Measurements from ENCODE around the gene SLC30A10.

DNA sequence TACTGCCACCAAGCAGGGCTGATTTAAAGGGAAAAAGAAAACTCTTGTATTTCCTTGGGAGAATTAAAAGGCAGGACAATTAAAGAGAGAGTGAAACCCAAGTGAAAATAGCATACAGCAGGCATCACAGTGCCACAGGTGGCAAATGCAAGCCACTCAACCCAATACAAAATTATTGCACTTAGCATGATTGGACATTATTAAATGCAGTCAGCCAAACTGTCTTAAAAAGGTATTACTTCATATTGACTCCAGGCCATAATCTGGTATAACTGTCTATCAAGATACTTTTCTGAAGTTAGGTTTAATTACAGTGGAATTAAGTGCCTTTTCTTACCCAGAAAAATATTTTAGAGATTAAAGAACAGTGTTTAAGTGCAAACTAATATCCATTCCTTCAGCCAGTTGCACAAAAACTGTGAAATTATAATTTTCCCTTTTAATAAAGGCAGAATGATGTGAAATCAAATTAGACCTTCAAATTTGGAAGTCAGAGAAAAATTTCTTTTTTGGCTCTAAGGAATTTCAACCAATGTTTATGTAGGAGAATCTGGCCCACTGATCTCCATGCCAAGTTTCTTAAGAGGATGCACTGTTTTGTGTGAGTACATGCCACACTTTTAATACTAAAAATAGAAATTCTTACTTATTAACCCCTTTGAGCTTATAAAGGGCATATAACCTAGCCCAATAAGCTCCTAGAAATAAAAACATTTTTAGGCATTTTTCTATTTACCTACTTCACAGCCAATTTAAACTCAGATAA, 15.2 kb downstream of the SLC30A10 start:
- TF ChIP-seq, protein P1, sequence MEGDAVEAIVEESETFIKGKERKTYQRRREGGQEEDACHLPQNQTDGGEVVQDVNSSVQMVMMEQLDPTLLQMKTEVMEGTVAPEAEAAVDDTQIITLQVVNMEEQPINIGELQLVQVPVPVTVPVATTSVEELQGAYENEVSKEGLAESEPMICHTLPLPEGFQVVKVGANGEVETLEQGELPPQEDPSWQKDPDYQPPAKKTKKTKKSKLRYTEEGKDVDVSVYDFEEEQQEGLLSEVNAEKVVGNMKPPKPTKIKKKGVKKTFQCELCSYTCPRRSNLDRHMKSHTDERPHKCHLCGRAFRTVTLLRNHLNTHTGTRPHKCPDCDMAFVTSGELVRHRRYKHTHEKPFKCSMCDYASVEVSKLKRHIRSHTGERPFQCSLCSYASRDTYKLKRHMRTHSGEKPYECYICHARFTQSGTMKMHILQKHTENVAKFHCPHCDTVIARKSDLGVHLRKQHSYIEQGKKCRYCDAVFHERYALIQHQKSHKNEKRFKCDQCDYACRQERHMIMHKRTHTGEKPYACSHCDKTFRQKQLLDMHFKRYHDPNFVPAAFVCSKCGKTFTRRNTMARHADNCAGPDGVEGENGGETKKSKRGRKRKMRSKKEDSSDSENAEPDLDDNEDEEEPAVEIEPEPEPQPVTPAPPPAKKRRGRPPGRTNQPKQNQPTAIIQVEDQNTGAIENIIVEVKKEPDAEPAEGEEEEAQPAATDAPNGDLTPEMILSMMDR (IDR thresholded peaks at IDR 0.05), result no peak
- TF ChIP-seq POLR2AphosphoS5 (IDR thresholded peaks at IDR 0.05; ENCODE audit: low read depth, low read length) (no peak), SIN3A (IDR thresholded peaks at IDR 0.05; ENCODE audit: borderline replicate concordance, insufficient read depth, low read depth, low read length) (no peak), TCF7L2 (IDR thresholded peaks at IDR 0.05; ENCODE audit: low read depth, low read length) (no peak)
- TF ChIP-seq, protein P2, sequence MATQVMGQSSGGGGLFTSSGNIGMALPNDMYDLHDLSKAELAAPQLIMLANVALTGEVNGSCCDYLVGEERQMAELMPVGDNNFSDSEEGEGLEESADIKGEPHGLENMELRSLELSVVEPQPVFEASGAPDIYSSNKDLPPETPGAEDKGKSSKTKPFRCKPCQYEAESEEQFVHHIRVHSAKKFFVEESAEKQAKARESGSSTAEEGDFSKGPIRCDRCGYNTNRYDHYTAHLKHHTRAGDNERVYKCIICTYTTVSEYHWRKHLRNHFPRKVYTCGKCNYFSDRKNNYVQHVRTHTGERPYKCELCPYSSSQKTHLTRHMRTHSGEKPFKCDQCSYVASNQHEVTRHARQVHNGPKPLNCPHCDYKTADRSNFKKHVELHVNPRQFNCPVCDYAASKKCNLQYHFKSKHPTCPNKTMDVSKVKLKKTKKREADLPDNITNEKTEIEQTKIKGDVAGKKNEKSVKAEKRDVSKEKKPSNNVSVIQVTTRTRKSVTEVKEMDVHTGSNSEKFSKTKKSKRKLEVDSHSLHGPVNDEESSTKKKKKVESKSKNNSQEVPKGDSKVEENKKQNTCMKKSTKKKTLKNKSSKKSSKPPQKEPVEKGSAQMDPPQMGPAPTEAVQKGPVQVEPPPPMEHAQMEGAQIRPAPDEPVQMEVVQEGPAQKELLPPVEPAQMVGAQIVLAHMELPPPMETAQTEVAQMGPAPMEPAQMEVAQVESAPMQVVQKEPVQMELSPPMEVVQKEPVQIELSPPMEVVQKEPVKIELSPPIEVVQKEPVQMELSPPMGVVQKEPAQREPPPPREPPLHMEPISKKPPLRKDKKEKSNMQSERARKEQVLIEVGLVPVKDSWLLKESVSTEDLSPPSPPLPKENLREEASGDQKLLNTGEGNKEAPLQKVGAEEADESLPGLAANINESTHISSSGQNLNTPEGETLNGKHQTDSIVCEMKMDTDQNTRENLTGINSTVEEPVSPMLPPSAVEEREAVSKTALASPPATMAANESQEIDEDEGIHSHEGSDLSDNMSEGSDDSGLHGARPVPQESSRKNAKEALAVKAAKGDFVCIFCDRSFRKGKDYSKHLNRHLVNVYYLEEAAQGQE (IDR thresholded peaks at IDR 0.05; ENCODE audit: insufficient read depth in 1 of 2, low read depth in 2 of 2, low read length in 1 of 2), result no peak
